Mesenchymal stem cell (in vitro differentiated cells and primary cell): ENCODE results near the gene PPP6C.

Experiments used
- DNase-seq: peaks from one replicate; pipeline ENCODE4 v3.0.0-alpha.2; 2013
- H2AFZ ChIP-seq: one replicate; pipeline ENCODE4 v1.6.1; 2013; ENCODE audit warnings: low read depth, mild to moderate bottlenecking, control low read depth, inconsistent platforms, low read length, moderate library complexity
- H2AK5ac ChIP-seq: 2 replicates; pipeline ENCODE4 v1.6.1; 2013; ENCODE audit warnings: low read length, moderate library complexity, mild to moderate bottlenecking, inconsistent platforms; ENCODE audit not compliant: severe bottlenecking
- H2BK120ac ChIP-seq: one replicate; pipeline ENCODE4 v1.6.1; 2013; ENCODE audit warnings: low read depth, mild to moderate bottlenecking, inconsistent platforms, low read length, moderate library complexity
- H2BK12ac ChIP-seq, 2 experiments: one replicate each; pipeline ENCODE4 v1.6.1; 2013; ENCODE audit warnings: inconsistent platforms in 2 of 2, low read length in 2 of 2, mild to moderate bottlenecking in 2 of 2, moderate library complexity in 2 of 2, control low read depth in 1 of 2
- H2BK15ac ChIP-seq: one replicate; pipeline ENCODE4 v1.6.1; 2013; ENCODE audit warnings: mild to moderate bottlenecking, low read depth, inconsistent platforms; ENCODE audit not compliant: poor library complexity, severe bottlenecking
- H2BK5ac ChIP-seq: 2 replicates; pipeline ENCODE4 v1.6.1; 2013; ENCODE audit warnings: low read depth, mild to moderate bottlenecking, low read length, control low read depth, inconsistent platforms; ENCODE audit not compliant: poor library complexity, severe bottlenecking
- H3K14ac ChIP-seq, 2 experiments: one replicate each; pipeline ENCODE4 v1.6.1; 2013; ENCODE audit warnings: inconsistent platforms in 2 of 2, low read length in 2 of 2, control low read depth in 1 of 2, mild to moderate bottlenecking in 1 of 2, moderate library complexity in 1 of 2
- H3K18ac ChIP-seq, 2 experiments: one replicate each; pipeline ENCODE4 v1.6.1; 2013; ENCODE audit warnings: inconsistent platforms in 2 of 2, low read length in 2 of 2, control low read depth in 1 of 2, low read depth in 1 of 2, mild to moderate bottlenecking in 1 of 2
- H3K23ac ChIP-seq, 2 experiments: one replicate each; pipeline ENCODE4 v1.6.1; 2013; ENCODE audit warnings: inconsistent platforms in 2 of 2, low read length in 2 of 2, mild to moderate bottlenecking in 2 of 2, moderate library complexity in 2 of 2, control low read depth in 1 of 2
- H3K27ac ChIP-seq: 2 replicates; pipeline ENCODE4 v1.5.1; 2013; ENCODE audit warnings: mild to moderate bottlenecking, moderate library complexity, low read length, control low read depth, inconsistent platforms; ENCODE audit not compliant: poor library complexity, severe bottlenecking
- H3K27me3 ChIP-seq, 2 experiments: 2 replicates each; pipeline versions ENCODE4 v1.6.1 to v1.7.0; 2013; ENCODE audit warnings: low read length in 2 of 2, mild to moderate bottlenecking in 2 of 2, moderate library complexity in 2 of 2, control low read depth in 1 of 2, inconsistent platforms in 1 of 2; ENCODE audit not compliant: control insufficient read depth in 1 of 2, insufficient read depth in 1 of 2
- H3K36me3 ChIP-seq, 2 experiments: 2 replicates each; pipeline versions ENCODE4 v1.6.1 to v1.7.0; 2013; ENCODE audit warnings: low read length in 2 of 2, control low read depth in 1 of 2, inconsistent platforms in 1 of 2, low read depth in 1 of 2, mild to moderate bottlenecking in 1 of 2; ENCODE audit not compliant: insufficient read depth in 2 of 2, control insufficient read depth in 1 of 2
- H3K4ac ChIP-seq, 2 experiments: one replicate each; pipeline ENCODE4 v1.6.1; 2013; ENCODE audit warnings: inconsistent platforms in 2 of 2, low read length in 2 of 2, mild to moderate bottlenecking in 2 of 2, moderate library complexity in 2 of 2, control low read depth in 1 of 2, low read depth in 1 of 2
- H3K4me1 ChIP-seq: 2 replicates; pipeline ENCODE4 v1.6.1; 2013; ENCODE audit warnings: low read depth, low read length, control low read depth; ENCODE audit not compliant: control insufficient read depth, insufficient read depth
- H3K4me2 ChIP-seq: 2 replicates; pipeline ENCODE4 v1.6.1; 2013; ENCODE audit warnings: low read length, mild to moderate bottlenecking, inconsistent platforms; ENCODE audit not compliant: poor library complexity, severe bottlenecking
- H3K4me3 ChIP-seq, 2 experiments: 2 replicates each; pipeline versions ENCODE4 v1.5.1 to v1.7.0; 2013; ENCODE audit warnings: low read length in 2 of 2, mild to moderate bottlenecking in 2 of 2, control low read depth in 1 of 2, low read depth in 1 of 2; ENCODE audit not compliant: insufficient read depth in 1 of 2
- H3K79me1 ChIP-seq: replicated peaks from 2 replicates; pipeline ENCODE4 v1.6.1; 2013; ENCODE audit warnings: mild to moderate bottlenecking, control low read depth, low read length, inconsistent platforms; ENCODE audit not compliant: poor library complexity, severe bottlenecking
- H3K9ac ChIP-seq: 2 replicates; pipeline ENCODE4 v1.7.0; 2013; ENCODE audit warnings: mild to moderate bottlenecking, low read length, moderate library complexity
- H3K9me3 ChIP-seq: 2 replicates; pipeline ENCODE4 v1.7.0; 2013; ENCODE audit warnings: mild to moderate bottlenecking, low read length; ENCODE audit not compliant: control insufficient read depth
- H4K8ac ChIP-seq: one replicate; pipeline ENCODE4 v1.6.1; 2013; ENCODE audit warnings: inconsistent platforms, mild to moderate bottlenecking, low read length, moderate library complexity
- H4K91ac ChIP-seq: one replicate; pipeline ENCODE4 v1.6.1; 2013; ENCODE audit warnings: mild to moderate bottlenecking, low read length, inconsistent platforms
- WGBS: methylation state at CpG from one replicate; pipeline ENCODE4 v1.1.7; 2013; ENCODE audit warnings: mixed read lengths; 5-methylcytosine and 5-hydroxymethylcytosine counted together

Gene PPP6C

DNA sequence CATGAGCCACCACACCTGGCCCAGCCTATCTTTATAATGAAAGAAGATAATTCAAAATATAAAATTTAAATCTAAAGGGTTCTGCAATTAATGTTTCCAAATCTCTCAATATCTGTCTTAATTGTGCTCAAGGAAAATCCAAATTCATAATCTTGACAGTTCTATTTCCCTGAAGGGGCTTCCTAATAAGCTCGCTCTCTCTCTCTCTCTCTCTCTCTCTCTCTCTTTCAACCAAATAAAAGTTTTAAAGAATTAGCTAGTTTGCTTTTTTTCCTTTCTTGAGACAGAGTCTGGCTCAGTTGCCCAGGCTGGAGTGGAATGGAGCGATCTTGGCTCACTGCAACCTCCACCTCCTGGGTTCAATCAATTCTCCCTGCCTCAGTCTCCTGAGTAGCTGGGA is 33.1 kb downstream of the PPP6C start:
- H3K79me1 ChIP-seq: peaks cover 14% of the 10 kb centered on the region
- no peak overlapping the region for H3K27ac ChIP-seq
- H3K23ac ChIP-seq: no peak overlapping the region
- no peak overlapping the region for H4K8ac ChIP-seq
- no peak overlapping the region for H2BK120ac ChIP-seq
- H3K27me3 ChIP-seq: no peaks in the 10 kb centered on the region
- WGBS: 100% methylated on average over 2 of the region's 2 CpGs
- no peak overlapping the region for H2AFZ ChIP-seq
- H4K91ac ChIP-seq: no peak overlapping the region
- no peak overlapping the region for H2BK5ac ChIP-seq
- H3K4me2 ChIP-seq: no peak overlapping the region
- no peak overlapping the region for H2BK12ac ChIP-seq
- H3K4me3 ChIP-seq: no peak overlapping the region
- peaks cover 2% of the 10 kb centered on the region for H3K4me1 ChIP-seq
- H3K18ac ChIP-seq: no peak overlapping the region
- no peak for DNase-seq
- H3K9ac ChIP-seq: no peak overlapping the region
- no peaks in the 10 kb centered on the region for H3K9me3 ChIP-seq
- no peak overlapping the region for H2BK15ac ChIP-seq
- H3K36me3 ChIP-seq: peaks cover 17 to 53% of the 10 kb centered on the region in 2 experiments
- H3K4ac ChIP-seq: no peak overlapping the region
- H3K14ac ChIP-seq: no peak overlapping the region
- H2AK5ac ChIP-seq: no peak overlapping the region

GRCh38 chr9:125153712-125154367 is 35.8 kb downstream of the PPP6C start:
- no peak overlapping the region for H2AK5ac ChIP-seq
- no peak overlapping the region for H3K4me2 ChIP-seq
- H3K9ac ChIP-seq: no peak overlapping the region
- whole genome bisulfite sequencing: 100% methylated on average over 1 of the region's 4 CpGs
- H2BK15ac ChIP-seq: no peak overlapping the region
- peaks cover 27 to 78% of the 10 kb centered on the region in 2 experiments for H3K36me3 ChIP-seq
- H3K27me3 ChIP-seq: no peaks in the 10 kb centered on the region
- no peak overlapping the region for H3K4ac ChIP-seq
- H3K9me3 ChIP-seq: no peaks in the 10 kb centered on the region
- no peak overlapping the region for H2BK5ac ChIP-seq
- H3K23ac ChIP-seq: no peak overlapping the region
- no peak overlapping the region for H3K18ac ChIP-seq
- no peak overlapping the region for H2BK120ac ChIP-seq
- no peak overlapping the region for H4K8ac ChIP-seq
- H3K4me3 ChIP-seq: no peak overlapping the region
- no peak overlapping the region for H4K91ac ChIP-seq
- H2BK12ac ChIP-seq: no peak overlapping the region
- no peak overlapping the region for H2AFZ ChIP-seq
- H3K27ac ChIP-seq: no peak overlapping the region
- no peak overlapping the region for H3K14ac ChIP-seq
- peaks cover 17% of the 10 kb centered on the region for H3K79me1 ChIP-seq
- DNase-seq: no peak
- H3K4me1 ChIP-seq: no peaks in the 10 kb centered on the region

GRCh38 chr9:125151730-125152129 is 37.9 kb downstream of the PPP6C start:
- Histone ChIP-seq H3K4ac (no peak overlapping the region), H4K8ac (no peak overlapping the region), H2BK5ac (no peak overlapping the region), H3K36me3 (peaks cover 25 to 74% of the 10 kb centered on the region in 2 experiments), H3K27ac (no peak overlapping the region), H3K14ac (no peak overlapping the region), H3K9ac (no peak overlapping the region), H2AK5ac (no peak overlapping the region), H2BK12ac (no peak overlapping the region), H3K27me3 (no peaks in the 10 kb centered on the region), H3K9me3 (no peaks in the 10 kb centered on the region), H2BK120ac (no peak overlapping the region), H3K4me2 (no peak overlapping the region), H3K4me3 (no peak overlapping the region), H3K23ac (no peak overlapping the region), H2BK15ac (no peak overlapping the region), H3K79me1 (peaks cover 13% of the 10 kb centered on the region), H2AFZ (no peak overlapping the region), H4K91ac (no peak overlapping the region), H3K4me1 (no peaks in the 10 kb centered on the region), H3K18ac (no peak overlapping the region)
- no peak for DNase-seq
- whole genome bisulfite sequencing: 95% methylated on average over 2 of the region's 2 CpGs

- peaks cover 13% of the 10 kb centered on the region for H3K79me1 ChIP-seq
- no peak overlapping the region for H3K4me3 ChIP-seq
- no peaks in the 10 kb centered on the region for H3K9me3 ChIP-seq
- H3K27ac ChIP-seq: no peak overlapping the region
- no peak overlapping the region for H2AK5ac ChIP-seq
- H3K4ac ChIP-seq: no peak overlapping the region
- H3K27me3 ChIP-seq: no peaks in the 10 kb centered on the region
- H3K9ac ChIP-seq: no peak overlapping the region
- no peaks in the 10 kb centered on the region for H3K4me1 ChIP-seq
- H2BK15ac ChIP-seq: no peak overlapping the region
- H2BK12ac ChIP-seq: no peak overlapping the region
- H3K4me2 ChIP-seq: no peak overlapping the region
- 97% methylated on average over 12 of the region's 12 CpGs for WGBS
- DNase-seq: no peak
- peaks cover 25 to 74% of the 10 kb centered on the region in 2 experiments for H3K36me3 ChIP-seq
- no peak overlapping the region for H2BK5ac ChIP-seq
- no peak overlapping the region for H3K18ac ChIP-seq
- no peak overlapping the region for H4K8ac ChIP-seq
- H4K91ac ChIP-seq: no peak overlapping the region
- no peak overlapping the region for H3K14ac ChIP-seq
- no peak overlapping the region for H2BK120ac ChIP-seq
- H3K23ac ChIP-seq: no peak overlapping the region
- no peak overlapping the region for H2AFZ ChIP-seq
These were observed 39.0 kb downstream of the PPP6C start for GRCh38 chr9:125150349-125151245.
